Transverse colon (tissue), 3 donors: ENCODE results near the gene PRICKLE2.

ENCODE experiments used
- POLR2A ChIP-seq: fragments of 450-650 bp; IDR thresholded peaks from one replicate; pipeline ENCODE4 v1.6.1; 2016; ENCODE audit warnings: antibody characterized with exemption, mild to moderate bottlenecking, moderate library complexity
- TF ChIP-seq, protein P1 (sequence below), 5 experiments: fragments of 200-600 bp in 3 of 5; fragments of 450-650 bp in 2 of 5; sonication (generic) in 3 of 5; IDR thresholded peaks; 1 replicate in 2 of 5; 2 replicates in 3 of 5; pipeline ENCODE4 v1.5.1; 2016 to 2017; ENCODE audit warnings: antibody characterized with exemption in 5 of 5, inconsistent platforms in 3 of 5, mild to moderate bottlenecking in 2 of 5, moderate library complexity in 1 of 5

DNA sequence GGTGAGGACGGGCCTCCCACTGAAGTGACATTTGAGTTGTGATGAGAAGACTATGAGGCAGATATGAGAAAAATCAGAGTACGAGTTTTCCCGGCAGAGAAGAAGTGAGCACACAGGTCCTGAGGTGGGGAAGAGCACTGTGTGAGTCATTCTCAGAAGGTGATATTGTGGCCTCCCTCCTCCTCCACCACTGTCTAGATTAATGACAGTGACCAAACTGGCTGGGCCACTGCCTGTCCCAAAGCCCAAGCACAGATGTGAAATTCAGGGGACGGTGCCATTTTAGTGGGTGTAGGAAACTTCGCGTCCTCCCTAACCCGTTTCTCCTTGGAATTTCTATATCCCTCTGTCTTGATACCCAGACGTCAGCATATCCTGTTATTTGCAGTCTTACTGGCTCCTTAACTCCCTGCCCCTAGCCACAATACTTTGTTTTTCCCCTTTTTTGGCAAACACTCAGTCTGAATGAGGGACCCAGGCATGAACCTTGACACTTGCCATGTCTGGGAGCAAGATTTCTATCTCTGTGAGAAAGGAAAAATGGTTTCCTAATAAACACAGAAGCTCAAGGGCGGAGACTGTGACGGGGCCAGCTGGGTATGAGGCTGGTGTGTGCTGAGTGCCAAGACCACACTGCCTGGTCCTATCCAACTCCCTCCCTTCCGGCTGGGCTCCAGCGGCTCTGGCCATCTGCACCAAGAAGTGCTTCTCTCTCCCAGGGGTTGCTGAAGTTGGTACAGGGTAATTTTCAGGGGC is 15.2 kb downstream of the PRICKLE2 start:
- no peak for TF ChIP-seq POLR2A
- TF ChIP-seq, protein P1, sequence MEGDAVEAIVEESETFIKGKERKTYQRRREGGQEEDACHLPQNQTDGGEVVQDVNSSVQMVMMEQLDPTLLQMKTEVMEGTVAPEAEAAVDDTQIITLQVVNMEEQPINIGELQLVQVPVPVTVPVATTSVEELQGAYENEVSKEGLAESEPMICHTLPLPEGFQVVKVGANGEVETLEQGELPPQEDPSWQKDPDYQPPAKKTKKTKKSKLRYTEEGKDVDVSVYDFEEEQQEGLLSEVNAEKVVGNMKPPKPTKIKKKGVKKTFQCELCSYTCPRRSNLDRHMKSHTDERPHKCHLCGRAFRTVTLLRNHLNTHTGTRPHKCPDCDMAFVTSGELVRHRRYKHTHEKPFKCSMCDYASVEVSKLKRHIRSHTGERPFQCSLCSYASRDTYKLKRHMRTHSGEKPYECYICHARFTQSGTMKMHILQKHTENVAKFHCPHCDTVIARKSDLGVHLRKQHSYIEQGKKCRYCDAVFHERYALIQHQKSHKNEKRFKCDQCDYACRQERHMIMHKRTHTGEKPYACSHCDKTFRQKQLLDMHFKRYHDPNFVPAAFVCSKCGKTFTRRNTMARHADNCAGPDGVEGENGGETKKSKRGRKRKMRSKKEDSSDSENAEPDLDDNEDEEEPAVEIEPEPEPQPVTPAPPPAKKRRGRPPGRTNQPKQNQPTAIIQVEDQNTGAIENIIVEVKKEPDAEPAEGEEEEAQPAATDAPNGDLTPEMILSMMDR (IDR thresholded peaks at IDR 0.05), result no peak
